ENCODE measurements around the gene PRPF39. TPM values are rescaled to one million over a fixed set of nuclear protein-coding genes. Genes with fewer than 3 reads are reported as not detected.
A peak's percentile ranks its signal among the peaks of the same experiment; 100 is the strongest.
"Not testable (repeated sequence)": the region's sequence is repeated elsewhere in the genome, so short reads cannot be mapped to it uniquely, and the experiment has no call there.

Gene PRPF39
- total and polyA plus RNA-seq, 8 donors = 7.5 to 148 (median 31.8) TPM

GRCh38 chr14:45135156-45135555, 51.2 kb downstream of the PRPF39 start:
- DNase-seq = peak in 1 of 2 donors; percentile 57
- no peaks in the 10 kb centered on the region for H3K27me3 ChIP-seq
- TF ChIP-seq POLR2AphosphoS5 (IDR thresholded peaks at IDR 0.05) = no peak
- no peak for TF ChIP-seq CTCF (IDR thresholded peaks at IDR 0.05)
- no peak for TF ChIP-seq EP300 (IDR thresholded peaks at IDR 0.05)
- no peak for TF ChIP-seq POLR2A (IDR thresholded peaks at IDR 0.05)
- WGBS, 5 donors = 0 to 2% (median 1%) methylated on average over 7 of the region's 7 CpGs
- peaks cover 19 to 65% (median 34%) of the 10 kb centered on the region in 4 donors for H3K4me1 ChIP-seq
- no peaks in the 10 kb centered on the region for H3K36me3 ChIP-seq
- no peaks in the 10 kb centered on the region for H3K9me3 ChIP-seq
- peak overlapping the region; percentile 59 to 86 (median 80) for H3K4me3 ChIP-seq
- peak overlapping the region; percentile 20 to 91 (median 85) for H3K27ac ChIP-seq
- intact Hi-C loops (cut with DNase I; ENCODE audit: low total_unique reads) = loop anchor here (10.0 kb wide), 1 partner anchor 130 kb away; no protein-coding TSS in a partner anchor

GRCh38 chr14:45135659-45136395, 51.9 kb downstream of the PRPF39 start, which contains the start of gene FANCM:
TSS of gene FANCM (plus strand) at chr14:45135930. CDS start at chr14:45136032, 102 bp downstream.
- peak; percentile 53 to 89 (median 68) for TF ChIP-seq POLR2AphosphoS5 (IDR thresholded peaks at IDR 0.05)
- no peak for TF ChIP-seq EP300 (IDR thresholded peaks at IDR 0.05)
- TF ChIP-seq CTCF (IDR thresholded peaks at IDR 0.05) = no peak
- TF ChIP-seq POLR2A (IDR thresholded peaks at IDR 0.05) = no peak
- Histone ChIP-seq H3K4me1 (peaks cover 19 to 59% (median 34%) of the 10 kb centered on the region in 4 donors), H3K27ac (peak within 1 kb of the TSS; percentile 74 to 91 (median 85)), H3K4me3 (peak within 1 kb of the TSS; percentile 59 to 86 (median 80)), H3K9me3 (no peaks in the 10 kb centered on the region), H3K36me3 (no peaks in the 10 kb centered on the region), H3K27me3 (no peaks in the 10 kb centered on the region)
- WGBS, 5 donors = 0 to 1% (median 0%) methylated on average over 42 to 48 of the region's 48 CpGs
- intact Hi-C loops (cut with DNase I; ENCODE audit: low total_unique reads) = loop anchor here (10.0 kb wide), 1 partner anchor 129 kb away; no protein-coding TSS in a partner anchor
- DNase-seq = peak; percentile 96 to 98

- intact Hi-C loops (cut with DNase I; ENCODE audit: low total_unique reads) = loop anchor here (10.0 kb wide), 1 partner anchor 128 kb away; no protein-coding TSS in a partner anchor
- Histone ChIP-seq H3K4me3 (peak overlapping the region; percentile 59 to 86 (median 80)), H3K4me1 (peaks cover 19 to 54% (median 34%) of the 10 kb centered on the region in 4 donors), H3K27ac (peak overlapping the region in 4 of 5 donors; percentile 68 to 90 (median 76)), H3K9me3 (no peaks in the 10 kb centered on the region), H3K36me3 (no peaks in the 10 kb centered on the region), H3K27me3 (no peaks in the 10 kb centered on the region)
- TF ChIP-seq EP300 (IDR thresholded peaks at IDR 0.05) = no peak
- no peak for TF ChIP-seq POLR2A (IDR thresholded peaks at IDR 0.05)
- TF ChIP-seq CTCF (IDR thresholded peaks at IDR 0.05) = no peak
- no peak for TF ChIP-seq POLR2AphosphoS5 (IDR thresholded peaks at IDR 0.05)
- WGBS, 5 donors = 1 to 2% (median 2%) methylated on average over 7 of the region's 7 CpGs
- DNase-seq = no peak
Measured at GRCh38 chr14:45136399-45136798, 52.5 kb downstream of the PRPF39 start.

GRCh38 chr14:45140661-45141187, 56.8 kb downstream of the PRPF39 start:
- intact Hi-C loops (cut with DNase I; ENCODE audit: low total_unique reads) = no loop called here
- Histone ChIP-seq H3K4me1 (peaks cover 19 to 32% (median 22%) of the 10 kb centered on the region in 4 donors), H3K27ac (no peak overlapping the region), H3K36me3 (peaks cover 0 to 4% (median 0%) of the 10 kb centered on the region in 4 donors), H3K4me3 (no peak overlapping the region), H3K9me3 (no peaks in the 10 kb centered on the region), H3K27me3 (no peaks in the 10 kb centered on the region)
- TF ChIP-seq CTCF (IDR thresholded peaks at IDR 0.05) = no peak
- TF ChIP-seq POLR2A (IDR thresholded peaks at IDR 0.05) = no peak
- no peak for TF ChIP-seq EP300 (IDR thresholded peaks at IDR 0.05)
- TF ChIP-seq POLR2AphosphoS5 (IDR thresholded peaks at IDR 0.05) = no peak
- DNase-seq = no peak
- 93 to 100% (median 97%) methylated on average over 6 of the region's 6 CpGs for WGBS, 5 donors

- H3K4me3 ChIP-seq; H3K36me3 ChIP-seq; DNase-seq; H3K27me3 ChIP-seq; H3K9me3 ChIP-seq; H3K27ac ChIP-seq; intact Hi-C loops (cut with DNase I; ENCODE audit: low total_unique reads): not testable (repeated sequence)
- 83 to 97% (median 89%) methylated on average over 8 of the region's 8 CpGs for WGBS, 5 donors
- H3K4me1 ChIP-seq = peaks cover 8 to 21% (median 10%) of the 10 kb centered on the region in 4 donors
Measured at GRCh38 chr14:45142083-45142482, 58.2 kb downstream of the PRPF39 start.
